ENCODE measurements around the gene LTA.

The LTA gene

GRCh38 chr6:31572041-31572911 is at the start of gene LTA:
LTA (plus strand) TSS chr6:31572289; CDS start chr6:31572743, 454 bp downstream.
- DNase-seq: no peak

- no peak for DNase-seq
Measured at GRCh38 chr6:31525553-31525931, 46.5 kb upstream of the LTA start.

GRCh38 chr6:31525932-31526591 is 46.0 kb upstream of the LTA start:
- no peak for DNase-seq

GRCh38 chr6:31528307-31528777 is 43.7 kb upstream of the LTA start:
- no peak for DNase-seq

GRCh38 chr6:31528821-31529328 is 43.2 kb upstream of the LTA start, which contains the start of gene MCCD1:
MCCD1 (plus strand) TSS chr6:31528962; CDS start chr6:31529015, 53 bp downstream.
- no peak for DNase-seq

GRCh38 chr6:31529329-31530150 is 42.5 kb upstream of the LTA start:
- no peak for DNase-seq

- DNase-seq: no peak
Measured at GRCh38 chr6:31530659-31531058, 41.4 kb upstream of the LTA start.

- DNase-seq: no peak
Measured at GRCh38 chr6:31531162-31531561, 40.9 kb upstream of the LTA start.

- DNase-seq: no peak
Measured at GRCh38 chr6:31531771-31532643, 40.1 kb upstream of the LTA start.

- DNase-seq: no peak
Measured at GRCh38 chr6:31532644-31533454, 39.2 kb upstream of the LTA start.

- no peak for DNase-seq
Measured at GRCh38 chr6:31533455-31533841, 38.6 kb upstream of the LTA start.

GRCh38 chr6:31534011-31534410 is 38.1 kb upstream of the LTA start:
- no peak for DNase-seq

- no peak for DNase-seq
Measured at GRCh38 chr6:31534521-31535040, 37.5 kb upstream of the LTA start.

- DNase-seq: no peak
Measured at GRCh38 chr6:31535538-31536324, 36.4 kb upstream of the LTA start.

- no peak for DNase-seq
Measured at GRCh38 chr6:31538805-31539400, 33.2 kb upstream of the LTA start.

- DNase-seq: no peak
Measured at GRCh38 chr6:31540640-31541039, 31.4 kb upstream of the LTA start.

- DNase-seq: no peak
Measured at GRCh38 chr6:31541059-31541657, 30.9 kb upstream of the LTA start.

- DNase-seq: peak; percentile 88
Measured at GRCh38 chr6:31541658-31542521, 30.2 kb upstream of the LTA start, which contains the start of gene DDX39B. DDX39B (minus strand) TSS chr6:31542003; CDS start chr6:31540532, 1,471 bp downstream.
